ENCODE measurements around the gene DBF4.

The DBF4 gene

DNA sequence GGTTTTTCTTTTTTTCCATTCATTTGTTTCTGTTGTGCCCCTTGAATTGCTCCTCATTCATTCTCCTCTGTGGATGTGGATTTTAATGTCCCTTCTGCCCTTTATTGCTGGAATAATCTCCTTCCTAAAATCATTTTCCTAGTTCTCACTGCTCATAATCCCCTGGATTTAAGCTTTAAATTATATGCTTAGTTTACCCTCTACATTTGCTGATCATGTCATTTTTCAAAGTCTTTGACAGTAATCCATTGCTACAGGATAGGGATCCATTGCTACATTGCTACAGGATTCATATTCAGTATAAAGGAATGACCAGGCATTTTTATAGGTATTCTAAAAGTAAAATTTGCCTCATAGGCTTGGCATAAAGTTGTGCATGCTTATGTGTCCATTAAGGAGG lies 72.1 kb downstream of the DBF4 start:
- FAIRE-seq (no peak), DNase-seq (ENCODE audit: low spot score) (no peak)
